ENCODE data around the gene CDK5RAP3. TPM values are rescaled to one million over a fixed set of nuclear protein-coding genes. Genes with fewer than 3 reads are reported as not detected.
"Not testable (repeated sequence)": the region's sequence is repeated elsewhere in the genome, so short reads cannot be mapped to it uniquely, and the experiment has no call there.

Gene CDK5RAP3
- total RNA-seq, 6 donors from 2014 or later, result 76.6 to 661 (median 160) TPM

- H3K27me3 ChIP-seq, result peaks cover 0 to 16% (median 4%) of the 10 kb centered on the region in 4 donors
- no peak for ATAC-seq (ENCODE audit: low FRiP score in 2 of 2)
- H3K4me3 ChIP-seq, result peak overlapping the region in 2 of 4 donors; percentile 41 to 45
Observed at GRCh38 chr17:48012654-48013053, 41.7 kb downstream of the CDK5RAP3 start.

GRCh38 chr17:48013876-48014594, 43.1 kb downstream of the CDK5RAP3 start:
- DNase-seq (no peak), ATAC-seq (ENCODE audit: low FRiP score in 2 of 2) (no peak)
- Histone ChIP-seq H3K27ac (no peak overlapping the region), H3K4me3 (no peak overlapping the region), H3K4me1 (peaks cover 9 to 22% (median 12%) of the 10 kb centered on the region in 4 donors), H3K36me3 (no peaks in the 10 kb centered on the region), H3K27me3 (peaks cover 0 to 16% (median 4%) of the 10 kb centered on the region in 4 donors), H3K9me3 (no peaks in the 10 kb centered on the region)
- TF ChIP-seq EP300 (IDR thresholded peaks at IDR 0.05), result no peak
- TF ChIP-seq, protein P1, sequence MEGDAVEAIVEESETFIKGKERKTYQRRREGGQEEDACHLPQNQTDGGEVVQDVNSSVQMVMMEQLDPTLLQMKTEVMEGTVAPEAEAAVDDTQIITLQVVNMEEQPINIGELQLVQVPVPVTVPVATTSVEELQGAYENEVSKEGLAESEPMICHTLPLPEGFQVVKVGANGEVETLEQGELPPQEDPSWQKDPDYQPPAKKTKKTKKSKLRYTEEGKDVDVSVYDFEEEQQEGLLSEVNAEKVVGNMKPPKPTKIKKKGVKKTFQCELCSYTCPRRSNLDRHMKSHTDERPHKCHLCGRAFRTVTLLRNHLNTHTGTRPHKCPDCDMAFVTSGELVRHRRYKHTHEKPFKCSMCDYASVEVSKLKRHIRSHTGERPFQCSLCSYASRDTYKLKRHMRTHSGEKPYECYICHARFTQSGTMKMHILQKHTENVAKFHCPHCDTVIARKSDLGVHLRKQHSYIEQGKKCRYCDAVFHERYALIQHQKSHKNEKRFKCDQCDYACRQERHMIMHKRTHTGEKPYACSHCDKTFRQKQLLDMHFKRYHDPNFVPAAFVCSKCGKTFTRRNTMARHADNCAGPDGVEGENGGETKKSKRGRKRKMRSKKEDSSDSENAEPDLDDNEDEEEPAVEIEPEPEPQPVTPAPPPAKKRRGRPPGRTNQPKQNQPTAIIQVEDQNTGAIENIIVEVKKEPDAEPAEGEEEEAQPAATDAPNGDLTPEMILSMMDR (IDR thresholded peaks at IDR 0.05), result no peak
- TF ChIP-seq POLR2AphosphoS5 (IDR thresholded peaks at IDR 0.05), result no peak
- no peak for TF ChIP-seq POLR2A (IDR thresholded peaks at IDR 0.05)
- WGBS, 2 donors, result 78 to 80% methylated on average over 6 of the region's 6 CpGs

More at GRCh38 chr17:48012654-48013053, 41.7 kb downstream of the CDK5RAP3 start:
- WGBS, 2 donors, result 39 to 67% methylated on average over 1 to 5 of the region's 5 CpGs
- no peak for DNase-seq
- Histone ChIP-seq H3K4me1 (peaks cover 9 to 16% (median 12%) of the 10 kb centered on the region in 4 donors), H3K36me3 (no peaks in the 10 kb centered on the region), H3K9me3 (no peaks in the 10 kb centered on the region), H3K27ac (no peak overlapping the region)
- no peak for TF ChIP-seq POLR2A (IDR thresholded peaks at IDR 0.05)
- TF ChIP-seq, protein P1 (IDR thresholded peaks at IDR 0.05), result no peak
- no peak for TF ChIP-seq EP300 (IDR thresholded peaks at IDR 0.05)

DNA sequence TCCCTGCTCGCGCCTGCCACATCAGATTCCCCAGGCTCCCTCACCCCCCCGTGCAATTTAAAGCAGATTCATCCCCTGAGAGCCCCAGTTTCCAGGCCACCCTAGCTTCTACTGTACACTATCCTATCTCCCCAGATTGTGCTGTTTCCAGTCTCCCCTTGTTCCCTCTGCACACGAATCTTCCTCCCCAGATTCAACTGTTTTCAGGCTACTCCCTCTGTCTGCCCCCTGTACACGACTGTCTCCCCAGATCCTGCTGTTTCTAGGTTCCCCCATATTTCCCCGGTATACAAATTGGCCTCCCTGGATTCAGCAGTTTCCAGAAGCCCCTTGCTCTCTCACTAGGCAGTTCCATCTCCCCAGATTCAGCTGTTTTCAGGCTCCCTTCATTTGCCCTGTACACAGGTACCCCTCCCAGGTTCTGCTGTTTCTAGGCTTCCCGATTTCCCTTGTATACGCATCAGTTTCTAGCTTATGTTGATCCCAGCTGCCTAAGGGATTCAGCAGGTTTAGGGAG, 43.7 kb downstream of the CDK5RAP3 start:
- peaks cover 0 to 16% (median 4%) of the 10 kb centered on the region in 4 donors for H3K27me3 ChIP-seq
- no peaks in the 10 kb centered on the region for H3K9me3 ChIP-seq
- H3K4me3 ChIP-seq, result no peak overlapping the region
- WGBS, 2 donors, result 67 to 69% methylated on average over 8 of the region's 8 CpGs
- H3K4me1 ChIP-seq, result peaks cover 9 to 22% (median 12%) of the 10 kb centered on the region in 4 donors
- no peaks in the 10 kb centered on the region for H3K36me3 ChIP-seq
- DNase-seq (no peak), ATAC-seq (ENCODE audit: low FRiP score in 2 of 2) (no peak)
- TF ChIP-seq POLR2A (IDR thresholded peaks at IDR 0.05), result no peak
- TF ChIP-seq POLR2AphosphoS5 (IDR thresholded peaks at IDR 0.05), result no peak
- no peak for TF ChIP-seq EP300 (IDR thresholded peaks at IDR 0.05)
- TF ChIP-seq, protein P1 (IDR thresholded peaks at IDR 0.05), result no peak
- no peak overlapping the region for H3K27ac ChIP-seq

GRCh38 chr17:48016112-48016511, 45.2 kb downstream of the CDK5RAP3 start:
- H3K27me3 ChIP-seq, result peaks cover 0 to 16% (median 4%) of the 10 kb centered on the region in 4 donors
- ATAC-seq (ENCODE audit: low FRiP score in 2 of 2) (no peak), DNase-seq (no peak)
- H3K27ac ChIP-seq, result no peak overlapping the region
- H3K4me1 ChIP-seq, result peaks cover 9 to 22% (median 12%) of the 10 kb centered on the region in 4 donors
- H3K9me3 ChIP-seq, result no peaks in the 10 kb centered on the region
- no peak for TF ChIP-seq EP300 (IDR thresholded peaks at IDR 0.05)
- TF ChIP-seq, protein P1 (IDR thresholded peaks at IDR 0.05), result no peak
- TF ChIP-seq POLR2A (IDR thresholded peaks at IDR 0.05), result no peak
- no peak for TF ChIP-seq POLR2AphosphoS5 (IDR thresholded peaks at IDR 0.05)
- no peaks in the 10 kb centered on the region for H3K36me3 ChIP-seq
- WGBS, 2 donors, result 80 to 83% methylated on average over 2 of the region's 2 CpGs
- no peak overlapping the region for H3K4me3 ChIP-seq

GRCh38 chr17:48017817-48018158, 46.9 kb downstream of the CDK5RAP3 start:
- not testable (repeated sequence) for H3K36me3 ChIP-seq; H3K9me3 ChIP-seq; ATAC-seq (ENCODE audit: low FRiP score in 2 of 2); H3K4me3 ChIP-seq; H3K27me3 ChIP-seq; DNase-seq
- peak overlapping the region in 1 of 4 donors; percentile 54 for H3K27ac ChIP-seq
- H3K4me1 ChIP-seq, result peaks cover 0 to 10% (median under 1%) of the 10 kb centered on the region in 4 donors
- 85 to 91% methylated on average over 4 of the region's 4 CpGs for WGBS, 2 donors

Data from upper lobe of left lung (tissue), 6 donors.